GM10266 (cell line): ENCODE data around the gene SHKBP1.

Experiments used
- DNase-seq: peaks from one replicate; pipeline ENCODE4 v3.0.0; 2012; ENCODE audit errors: extremely low spot score
- CTCF ChIP-seq: IDR thresholded peaks from 2 replicates; pipeline ENCODE4 v1.5.1; 2012; ENCODE audit warnings: mild to moderate bottlenecking, low read depth; ENCODE audit not compliant: control insufficient read depth, insufficient read depth; ENCODE audit errors: missing control alignments

The SHKBP1 gene

GRCh38 chr19:40630571-40631160 lies 54.0 kb downstream of the SHKBP1 start:
- no peak for DNase-seq
- no peak for TF ChIP-seq CTCF

GRCh38 chr19:40632311-40633036 lies 55.8 kb downstream of the SHKBP1 start:
- DNase-seq = no peak

GRCh38 chr19:40633207-40633606 lies 56.5 kb downstream of the SHKBP1 start:
- no peak for DNase-seq
- no peak for TF ChIP-seq CTCF

More at GRCh38 chr19:40632311-40633036, 55.8 kb downstream of the SHKBP1 start:
- no peak for TF ChIP-seq CTCF

GRCh38 chr19:40638327-40638726 lies 61.7 kb downstream of the SHKBP1 start:
- DNase-seq = no peak

GRCh38 chr19:40639638-40639982 lies 62.9 kb downstream of the SHKBP1 start:
- TF ChIP-seq CTCF = no peak
- no peak for DNase-seq

More at GRCh38 chr19:40638327-40638726, 61.7 kb downstream of the SHKBP1 start:
- no peak for TF ChIP-seq CTCF

GRCh38 chr19:40640744-40641143 lies 64.1 kb downstream of the SHKBP1 start:
- TF ChIP-seq CTCF = no peak
- no peak for DNase-seq
